AG09309 (cell line): ENCODE results near the gene TMPRSS4.

Experiments used
- DNase-seq: peaks from one replicate; pipeline ENCODE4 v3.0.0-alpha.2; 2010; ENCODE audit warnings: low read depth
- H3K4me3 ChIP-seq: 2 replicates; pipeline ENCODE4 v1.5.1; 2011; ENCODE audit warnings: mild to moderate bottlenecking, low read depth, low read length, moderate library complexity; ENCODE audit not compliant: control insufficient read depth
- CTCF ChIP-seq: IDR thresholded peaks from 2 replicates; pipeline ENCODE4 v1.5.1; 2011; ENCODE audit warnings: mild to moderate bottlenecking, low read depth, low read length, inconsistent platforms; ENCODE audit not compliant: insufficient read depth, control insufficient read depth; ENCODE audit errors: missing control alignments

Gene TMPRSS4

DNA sequence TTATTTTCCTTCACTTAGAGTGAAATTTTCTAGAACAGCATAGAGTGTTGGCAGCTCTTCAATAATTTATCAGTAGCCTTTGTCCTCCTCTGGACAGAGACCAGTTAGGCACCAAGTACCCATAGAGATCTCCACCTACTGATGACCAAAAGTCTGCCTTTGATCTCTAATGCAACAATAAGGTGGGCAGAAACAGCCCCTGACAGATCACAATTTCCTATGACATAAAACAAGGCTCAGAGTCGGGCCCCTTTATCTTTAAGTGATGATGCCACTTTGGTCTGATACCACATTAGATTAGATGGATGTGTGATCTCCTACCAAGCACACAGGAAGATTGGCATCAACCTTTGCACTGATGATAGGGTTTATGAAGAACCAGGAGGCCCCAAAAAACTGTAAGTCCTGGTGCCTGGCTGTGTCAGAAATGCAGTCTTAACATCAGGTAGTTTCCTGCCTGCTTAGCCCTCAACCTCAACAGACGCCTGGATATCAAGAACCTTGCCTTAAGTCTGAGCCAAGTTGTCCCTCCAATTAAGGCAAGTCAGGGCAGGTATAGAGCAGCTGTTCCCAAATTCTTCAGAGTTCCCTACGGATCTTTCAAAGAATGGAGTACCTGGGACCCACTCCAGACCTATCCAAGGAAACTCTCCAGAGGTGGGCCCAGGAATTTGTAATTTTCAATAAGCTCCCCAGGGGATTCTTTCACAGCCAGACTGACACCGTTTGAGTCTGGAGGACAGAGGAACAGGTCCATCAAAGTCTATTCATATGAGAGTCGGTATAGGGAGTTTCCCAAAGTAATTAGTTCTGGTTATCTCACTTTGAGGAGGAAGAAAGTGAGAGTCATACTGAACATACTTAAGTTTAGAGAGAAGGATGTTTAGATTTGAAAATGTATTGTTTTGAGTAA is 30.6 kb upstream of the TMPRSS4 start:
- TF ChIP-seq CTCF = no peak
- H3K4me3 ChIP-seq = no peak overlapping the region

GRCh38 chr11:118046964-118047700 is 29.7 kb upstream of the TMPRSS4 start:
- no peak for TF ChIP-seq CTCF
- DNase-seq = no peak
- no peak overlapping the region for H3K4me3 ChIP-seq

More for the DNA sequence above, 30.6 kb upstream of the TMPRSS4 start:
- no peak for DNase-seq

DNA sequence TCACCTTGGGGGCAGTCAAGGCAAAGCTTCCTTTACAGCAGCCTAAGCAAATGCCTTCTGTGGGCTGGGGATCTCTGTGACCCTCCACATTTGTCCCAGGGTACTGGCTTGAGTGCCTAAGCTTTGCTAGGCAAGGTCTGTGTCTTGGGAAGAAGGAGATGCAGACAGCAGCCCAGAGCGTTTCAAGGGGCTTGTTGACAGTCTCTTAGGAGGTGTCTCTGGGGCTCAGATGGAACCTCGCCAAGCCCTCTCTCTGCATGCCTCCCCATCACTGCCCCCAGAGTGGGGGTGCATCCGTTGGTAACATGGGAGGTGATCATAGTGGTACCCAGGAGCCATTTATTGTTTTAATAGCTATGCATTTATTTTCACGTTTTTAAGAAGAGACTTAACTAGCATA is 29.1 kb upstream of the TMPRSS4 start:
- DNase-seq = no peak
- no peak overlapping the region for H3K4me3 ChIP-seq
- TF ChIP-seq CTCF = no peak

- no peak overlapping the region for H3K4me3 ChIP-seq
- no peak for DNase-seq
- no peak for TF ChIP-seq CTCF
These were observed 28.2 kb upstream of the TMPRSS4 start for GRCh38 chr11:118048472-118049370.

- DNase-seq = no peak
- TF ChIP-seq CTCF = no peak
- no peak overlapping the region for H3K4me3 ChIP-seq
These were observed 27.1 kb upstream of the TMPRSS4 start for GRCh38 chr11:118049771-118050170.
